NCI-H1436 (cell line): ENCODE data around the gene XPC.

Source experiments
- DNase-seq: peaks from one replicate; lab custom pipeline; 2025; lab: John Stamatoyannopoulos, UW

The XPC gene

DNA sequence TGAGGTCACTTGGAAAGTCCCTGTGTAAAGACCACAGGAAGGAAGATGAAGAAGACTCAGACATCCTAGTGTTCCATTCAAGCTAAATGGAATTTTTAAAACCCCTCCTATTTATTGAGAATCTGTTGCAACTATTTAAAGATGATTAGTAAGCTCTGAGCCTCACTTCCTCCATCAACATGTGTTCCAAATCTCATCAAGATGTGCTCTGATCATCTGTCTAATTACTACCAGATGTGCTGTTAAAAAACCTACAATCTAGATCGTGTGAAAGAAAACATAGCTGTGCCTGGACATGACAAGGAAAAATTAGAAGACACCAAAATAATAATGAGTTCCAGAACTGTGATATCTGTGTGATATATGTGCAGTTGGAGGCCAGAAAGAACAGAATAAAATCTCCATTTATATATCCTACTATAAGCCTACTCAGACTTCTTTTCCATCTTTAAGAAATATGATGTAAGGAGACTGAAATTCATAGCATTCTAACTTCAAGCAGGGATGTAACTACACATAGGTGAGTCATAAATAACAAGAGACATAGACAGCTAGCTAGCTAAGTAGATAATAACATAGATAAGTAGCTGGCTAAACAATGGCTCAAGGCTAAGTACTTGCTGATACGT lies 7.8 kb downstream of the XPC start:
- DNase-seq = no peak

DNA sequence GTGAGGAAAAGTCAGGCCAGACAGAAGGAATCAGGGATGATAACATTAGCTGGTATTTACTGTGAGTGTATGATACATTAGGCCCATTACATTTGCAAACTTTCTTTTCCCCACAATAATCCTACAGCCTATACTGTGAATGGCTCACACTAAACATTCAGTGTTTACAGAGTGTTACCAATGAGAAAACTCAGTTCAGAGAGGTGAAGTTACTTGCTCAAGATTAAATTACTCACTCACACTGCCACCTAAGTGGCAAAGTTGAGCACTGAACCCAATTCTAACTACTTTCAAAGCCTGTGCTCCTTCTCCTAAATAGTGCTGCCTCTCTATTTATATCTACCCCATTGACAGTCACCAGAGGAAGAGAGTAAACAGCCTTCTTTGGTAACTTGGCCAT lies 8.5 kb downstream of the XPC start:
- DNase-seq = no peak

DNA sequence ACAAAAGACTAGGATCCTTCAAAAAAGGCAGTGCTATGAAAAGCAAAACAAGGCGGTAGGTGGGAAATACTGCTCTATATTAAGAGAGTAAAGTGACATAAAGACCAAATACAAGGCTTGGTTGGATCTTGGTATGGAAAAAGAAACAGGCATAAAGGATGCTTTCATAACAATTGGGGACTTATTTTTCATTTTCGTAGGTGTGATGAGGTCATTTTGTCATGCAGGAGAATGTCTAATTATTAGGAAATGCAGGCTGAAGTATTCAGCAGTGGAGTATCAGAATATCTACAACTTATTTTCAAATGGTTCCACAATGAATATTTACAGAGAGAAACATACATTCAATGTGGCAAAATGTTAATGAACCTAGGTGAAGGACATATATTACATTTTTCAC lies 9.0 kb downstream of the XPC start:
- no peak for DNase-seq

DNA sequence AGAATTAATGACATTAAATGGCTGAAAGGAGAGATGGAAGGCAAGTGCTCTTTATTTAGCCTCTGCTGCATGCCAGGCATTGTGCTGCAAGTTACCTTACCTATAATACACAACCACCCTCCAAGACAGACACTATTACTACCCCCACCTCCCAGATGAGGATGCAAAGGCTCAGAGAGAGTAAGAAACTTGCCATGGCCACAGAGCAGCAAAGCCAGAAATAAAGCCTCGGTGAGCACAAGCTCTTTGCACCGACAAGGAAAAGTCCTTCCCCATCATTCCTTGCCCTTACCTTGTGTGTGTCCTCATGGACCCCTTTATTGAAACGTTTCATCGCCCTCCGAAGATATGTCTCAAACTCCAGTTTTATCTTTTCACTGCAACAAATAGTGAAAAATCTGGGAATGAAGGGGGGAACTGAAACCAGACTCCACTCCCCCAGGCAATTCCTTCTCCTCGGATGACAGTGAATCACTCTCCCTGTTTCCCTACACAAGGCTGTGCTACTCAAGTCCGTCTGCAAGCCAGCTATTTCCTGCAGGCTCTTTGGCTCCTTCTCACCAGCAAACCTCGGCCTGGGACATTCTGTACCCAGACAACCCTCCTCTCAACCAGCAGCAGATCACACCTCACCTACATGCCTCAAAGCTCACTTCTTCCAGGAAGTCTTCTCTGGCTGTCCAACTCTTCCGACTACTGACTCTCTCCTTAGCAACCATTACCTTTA lies 11.4 kb downstream of the XPC start:
- DNase-seq = no peak

DNA sequence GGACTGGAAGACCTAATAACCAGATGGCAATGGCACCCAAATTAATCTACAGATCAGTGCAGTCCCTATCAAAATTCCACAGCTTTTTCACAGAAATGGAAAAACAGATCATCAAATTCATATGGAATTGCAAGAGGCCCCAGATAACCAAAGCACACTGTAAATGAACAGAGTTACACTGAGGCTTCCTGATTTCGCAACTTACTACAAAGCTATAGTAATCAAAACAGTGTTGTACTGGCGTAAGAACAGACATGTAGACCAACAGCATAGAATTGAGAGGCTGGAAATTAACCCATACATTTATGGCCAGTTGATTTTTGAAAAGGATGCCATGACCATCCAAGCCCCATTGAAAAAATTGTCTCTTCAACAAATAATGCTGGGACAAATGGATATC lies 16.2 kb downstream of the XPC start:
- DNase-seq = no peak

DNA sequence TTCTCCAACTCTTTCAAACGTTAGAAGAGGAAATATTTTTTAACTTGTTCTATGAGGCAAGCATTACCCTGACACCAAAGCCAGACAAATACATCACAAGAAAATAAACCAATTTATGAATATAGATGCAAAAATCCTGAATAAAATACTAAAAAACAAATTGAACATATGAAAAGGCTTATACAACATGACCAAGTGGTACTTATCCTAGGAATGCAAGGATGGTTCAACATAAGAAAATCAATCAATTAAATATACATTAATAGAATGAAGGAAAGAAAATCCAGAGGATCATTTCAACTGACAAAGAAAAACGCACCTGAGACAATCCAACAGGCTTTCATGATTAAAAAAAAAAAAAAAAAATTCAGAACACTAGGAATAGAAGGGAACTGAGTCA lies 17.1 kb downstream of the XPC start:
- DNase-seq = no peak

DNA sequence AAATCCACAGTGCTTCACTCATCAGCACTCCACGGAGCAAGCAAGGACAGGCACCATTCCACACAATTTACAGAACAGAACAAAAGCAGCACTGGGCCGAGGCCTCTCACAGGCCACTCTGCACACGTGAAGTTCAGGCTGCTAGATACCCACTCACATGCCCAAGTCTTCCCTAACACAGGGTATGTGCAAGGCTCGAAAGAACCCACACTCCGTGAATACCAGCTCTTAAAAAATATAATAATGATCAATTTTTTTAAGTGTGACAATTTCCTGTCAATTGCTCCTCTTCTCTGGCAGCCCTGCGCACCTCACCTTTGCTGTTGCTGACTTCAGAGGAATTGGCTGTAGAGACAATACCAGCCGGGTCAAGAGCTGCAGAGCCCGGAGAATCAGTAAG lies 19.0 kb downstream of the XPC start:
- DNase-seq = no peak

DNA sequence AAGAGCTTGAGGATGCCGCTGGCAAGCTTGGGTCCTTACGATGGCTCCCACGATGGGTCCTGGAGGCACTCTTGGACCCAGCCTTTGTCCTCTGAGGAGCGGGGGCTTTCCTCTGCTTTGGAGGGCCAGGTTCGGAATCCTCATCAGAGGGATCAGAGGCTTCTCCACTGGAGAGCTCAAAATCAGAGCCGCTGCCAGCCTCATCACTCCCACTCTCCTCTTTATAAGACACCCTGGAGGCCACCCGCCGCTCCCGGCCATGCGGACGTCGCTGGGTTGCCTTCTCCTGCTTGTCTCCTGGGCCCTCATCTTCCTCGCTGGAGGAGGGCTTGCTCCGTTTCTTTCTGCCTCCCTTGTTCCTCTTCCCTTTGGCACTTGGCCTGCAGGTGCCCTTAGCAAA lies 20.0 kb downstream of the XPC start:
- DNase-seq = no peak

DNA sequence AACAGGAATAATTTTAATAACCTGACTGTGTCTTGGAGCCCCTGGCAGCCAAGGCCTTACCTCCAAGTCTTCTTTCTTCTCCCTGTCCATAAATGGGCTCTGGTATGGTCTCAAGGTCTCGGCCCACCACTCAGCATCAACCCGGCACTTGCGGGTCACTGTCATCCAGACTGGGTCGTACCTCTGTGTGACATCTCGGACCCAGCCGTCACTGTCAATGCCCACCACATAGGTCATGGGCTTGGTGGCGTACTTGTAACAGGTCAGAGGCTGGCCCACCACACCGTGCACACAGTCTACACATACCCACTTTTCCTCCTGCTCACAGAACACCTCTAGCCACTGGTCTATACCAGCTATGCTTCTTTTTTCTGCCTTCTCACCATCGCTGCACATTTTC lies 20.4 kb downstream of the XPC start:
- no peak for DNase-seq

DNA sequence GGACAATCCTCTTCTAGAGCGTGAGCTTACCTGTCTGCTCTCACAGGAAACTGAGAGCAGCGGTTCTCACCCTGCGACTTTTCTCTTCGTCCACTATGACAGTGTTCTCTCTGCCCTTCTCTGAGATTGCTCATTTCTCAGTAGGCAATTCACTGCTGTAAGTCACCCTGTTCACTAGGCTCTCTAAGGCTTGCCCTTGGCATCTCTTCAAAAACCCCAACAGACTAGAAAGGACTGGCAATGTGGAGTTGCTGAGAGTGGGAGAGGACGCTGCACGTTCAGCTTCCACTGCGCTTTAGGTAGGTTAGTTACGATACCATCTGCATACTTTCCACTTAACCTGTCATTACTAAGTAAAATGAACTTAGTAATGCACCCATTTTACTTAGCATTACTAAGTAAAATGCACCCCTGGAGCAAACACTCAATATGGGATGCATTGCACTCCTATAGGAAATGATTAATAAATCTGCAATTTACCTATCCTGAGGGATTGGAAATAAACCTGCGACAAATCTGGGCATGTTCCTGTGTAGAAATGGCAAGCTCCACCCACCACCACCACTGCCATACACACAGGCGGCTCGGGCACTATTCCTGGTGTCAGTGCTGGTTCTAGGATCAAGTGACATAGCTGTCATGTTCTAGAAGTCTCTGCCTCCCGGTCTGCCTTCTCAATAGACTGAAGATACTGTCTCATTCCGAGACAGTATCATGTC lies 21.4 kb downstream of the XPC start:
- DNase-seq = no peak

DNA sequence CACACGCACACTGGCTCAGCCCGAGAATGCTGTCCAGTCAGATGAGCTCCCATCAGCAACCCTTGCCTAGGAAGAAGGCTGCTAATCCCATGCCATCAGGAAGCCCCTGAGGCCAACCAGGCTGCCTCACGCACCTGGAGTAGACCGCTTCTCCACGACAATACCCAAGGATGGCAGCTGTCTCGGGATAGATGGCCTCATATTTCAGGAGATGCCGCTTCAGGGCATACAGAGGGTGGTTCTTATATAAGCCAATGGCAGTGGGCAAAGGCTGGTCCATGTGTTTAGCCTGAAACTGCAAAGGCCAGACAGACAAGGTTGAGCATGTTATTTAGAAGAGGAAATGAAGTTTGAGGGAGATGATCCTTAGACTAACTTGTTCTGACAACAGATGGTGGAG lies 22.2 kb downstream of the XPC start:
- DNase-seq = no peak

DNA sequence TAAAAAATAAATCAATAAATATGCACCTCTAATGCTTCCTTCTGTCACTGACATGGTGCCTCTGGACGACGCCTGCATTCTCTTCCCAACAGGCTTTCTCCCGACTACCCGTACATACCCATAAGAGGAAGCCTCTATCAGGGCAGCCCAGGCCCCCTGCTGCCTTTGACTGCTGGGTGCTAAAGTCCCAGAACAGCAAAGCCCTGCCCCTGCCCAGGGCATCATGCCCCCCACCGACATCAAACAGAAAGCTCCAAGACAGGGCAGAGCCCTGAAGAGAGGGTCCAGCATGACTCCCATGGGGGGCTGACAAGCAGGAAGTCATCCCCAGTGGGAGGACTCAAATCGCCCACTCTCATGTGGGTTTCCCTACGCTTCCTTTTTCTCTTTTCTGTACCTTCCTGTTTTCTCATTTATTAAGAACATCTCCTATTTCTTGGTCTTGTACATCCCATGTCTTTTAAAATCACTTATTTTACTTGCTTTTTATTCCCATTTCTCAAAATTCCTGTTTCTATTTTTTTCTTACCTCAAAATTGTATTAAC lies 23.4 kb downstream of the XPC start:
- DNase-seq = no peak

DNA sequence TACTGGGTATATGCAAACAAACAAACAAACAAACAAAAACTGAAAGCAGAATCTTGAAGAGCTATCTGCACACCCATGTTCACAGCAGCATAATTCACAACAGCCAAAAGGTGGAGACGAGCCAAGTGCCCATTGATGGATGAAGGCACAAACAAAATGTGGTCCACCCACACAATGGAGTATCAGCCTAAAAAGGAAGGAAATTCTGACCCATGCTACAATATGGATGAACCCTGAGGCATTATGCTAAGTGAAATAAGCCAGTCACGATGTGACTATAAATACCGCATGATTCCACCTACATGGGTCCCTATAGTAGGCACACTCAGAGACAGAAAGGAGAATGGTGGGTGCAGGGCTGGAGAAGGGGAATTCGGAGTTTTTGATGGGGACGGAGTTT lies 24.1 kb downstream of the XPC start:
- no peak for DNase-seq

DNA sequence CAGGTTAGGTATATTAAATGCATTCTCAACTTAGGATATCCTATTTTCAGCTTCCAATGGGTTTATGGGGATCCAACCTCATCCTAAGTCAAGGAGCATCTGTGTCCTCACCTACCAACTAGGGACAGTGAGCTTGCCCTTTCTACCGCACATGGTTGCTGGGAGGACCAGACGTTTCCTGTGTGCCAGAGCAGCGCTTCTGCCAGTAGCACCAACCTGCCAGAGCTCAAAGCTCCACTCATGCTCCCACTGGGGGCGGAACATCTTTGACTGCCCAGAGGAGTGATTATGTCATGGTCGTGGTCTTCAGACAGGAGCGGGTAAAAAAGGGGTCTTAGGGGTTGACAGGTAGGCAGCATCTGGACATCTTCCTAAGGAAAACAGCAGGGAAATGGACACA lies 24.7 kb downstream of the XPC start:
- no peak for DNase-seq

DNA sequence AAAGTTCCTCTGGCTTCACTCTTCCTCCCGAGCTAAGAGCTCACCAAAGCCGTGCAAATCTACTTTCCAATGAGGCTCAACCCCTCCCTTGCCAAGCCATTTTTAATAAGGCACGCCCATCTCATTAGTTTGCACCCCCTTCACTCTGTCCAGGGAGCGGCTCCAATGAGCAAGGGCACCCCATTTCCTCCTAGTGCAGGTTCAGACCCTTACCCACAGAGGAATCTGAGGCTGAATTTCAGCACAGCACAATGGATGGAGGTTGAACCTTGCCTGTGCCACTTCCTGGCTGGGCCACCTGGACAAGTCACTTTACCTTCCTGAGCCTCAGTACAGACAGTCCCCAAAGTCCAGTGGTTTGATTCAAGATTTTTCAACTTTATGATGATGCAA lies 25.4 kb downstream of the XPC start:
- no peak for DNase-seq

DNA sequence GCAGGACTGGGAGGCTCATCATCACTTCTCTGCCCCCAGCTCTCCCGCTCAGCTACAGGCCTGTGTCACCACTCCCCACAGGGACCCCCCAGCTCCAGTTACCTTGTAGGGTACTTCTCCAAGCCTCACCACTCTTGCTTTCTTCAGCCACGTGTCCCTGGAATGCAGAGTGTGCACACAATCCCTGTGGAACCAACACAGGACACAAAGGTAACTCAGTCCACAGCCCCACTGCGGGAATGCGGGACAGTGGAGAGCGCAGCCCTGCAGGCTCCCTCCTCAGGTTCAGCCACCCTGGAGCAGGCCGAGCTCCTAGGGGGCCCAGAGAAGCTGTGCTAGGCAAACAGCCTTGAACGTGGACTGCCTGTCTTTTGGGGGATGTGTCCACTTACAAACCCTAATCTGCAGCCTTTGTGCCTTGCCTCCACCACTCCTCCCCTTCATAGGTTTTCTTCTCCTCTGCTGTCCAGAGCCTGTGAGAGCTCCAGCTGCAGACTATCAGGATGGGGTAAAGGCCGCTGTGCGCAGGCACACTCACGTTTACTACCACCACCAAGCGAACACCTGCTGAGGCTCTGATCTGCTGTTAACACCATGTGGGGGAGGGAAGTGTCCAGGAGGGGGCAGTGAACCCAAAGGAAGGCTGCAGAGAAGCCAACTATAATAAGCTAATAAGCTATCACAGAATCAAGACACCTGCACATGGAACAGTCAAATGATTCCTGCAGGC lies 26.0 kb downstream of the XPC start:
- DNase-seq = no peak

DNA sequence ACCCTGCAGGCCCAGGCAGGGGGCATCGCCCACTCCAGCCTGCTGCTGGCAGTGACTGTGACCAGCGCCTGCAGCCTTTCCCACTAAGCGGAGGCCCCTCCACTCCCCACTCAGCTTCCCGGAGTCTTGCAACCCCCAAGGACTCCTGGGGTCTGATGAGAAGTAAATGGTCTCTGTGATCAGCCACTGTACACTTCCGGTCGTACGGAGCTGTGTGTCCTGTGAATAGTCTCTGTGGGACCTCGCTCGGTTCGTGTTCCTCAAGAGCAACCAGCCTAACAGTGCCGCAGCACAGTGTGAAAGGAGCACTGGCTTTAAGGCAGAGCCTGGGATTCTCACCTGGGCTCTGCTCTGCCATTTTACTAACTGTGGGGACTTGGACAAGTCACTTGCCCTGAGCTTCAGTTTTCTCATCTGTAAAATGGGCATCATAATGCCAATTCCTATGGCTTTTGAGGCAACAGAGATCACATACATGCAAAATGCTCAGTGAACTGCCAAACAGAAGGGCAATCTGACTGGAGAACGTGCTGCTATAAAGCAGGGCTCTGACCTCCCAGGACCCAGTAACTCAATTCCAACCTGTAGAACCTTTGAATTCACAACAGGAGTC lies 26.8 kb downstream of the XPC start:
- no peak for DNase-seq

DNA sequence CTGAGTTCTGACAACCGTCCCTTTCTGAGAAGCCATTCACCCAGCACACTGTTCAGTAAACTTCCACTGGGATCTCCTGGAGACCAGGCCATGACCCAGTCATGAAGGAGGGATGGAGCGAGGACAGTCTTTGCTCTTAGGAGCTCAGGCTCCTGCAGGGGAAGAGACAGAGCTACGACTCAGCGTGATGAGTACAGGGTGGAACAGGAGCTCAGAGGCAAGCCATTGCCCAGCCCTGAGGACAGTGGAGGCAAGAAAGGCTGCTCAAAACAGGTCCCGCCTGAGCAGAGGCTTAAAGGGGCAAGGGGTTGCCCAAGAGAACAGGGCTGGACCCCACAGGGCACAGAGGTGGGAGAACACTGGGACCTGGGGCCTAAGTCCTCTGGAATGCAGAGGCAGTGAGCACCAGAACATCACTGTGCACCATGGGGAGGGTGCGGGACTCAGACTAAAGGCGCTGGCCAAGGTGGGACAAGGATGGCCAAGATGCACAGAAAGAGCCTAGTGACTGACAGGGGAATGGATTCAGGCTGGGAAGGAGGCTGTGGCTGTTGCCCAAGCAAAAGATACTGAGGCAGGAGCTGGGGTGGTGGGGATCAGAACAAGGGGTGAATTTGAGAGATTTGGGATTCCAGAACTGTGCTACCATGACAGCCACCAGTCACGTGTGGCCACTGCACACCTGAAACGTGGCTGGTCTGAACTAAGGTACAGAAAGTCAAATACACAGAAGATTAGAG lies 27.7 kb downstream of the XPC start:
- DNase-seq = no peak

DNA sequence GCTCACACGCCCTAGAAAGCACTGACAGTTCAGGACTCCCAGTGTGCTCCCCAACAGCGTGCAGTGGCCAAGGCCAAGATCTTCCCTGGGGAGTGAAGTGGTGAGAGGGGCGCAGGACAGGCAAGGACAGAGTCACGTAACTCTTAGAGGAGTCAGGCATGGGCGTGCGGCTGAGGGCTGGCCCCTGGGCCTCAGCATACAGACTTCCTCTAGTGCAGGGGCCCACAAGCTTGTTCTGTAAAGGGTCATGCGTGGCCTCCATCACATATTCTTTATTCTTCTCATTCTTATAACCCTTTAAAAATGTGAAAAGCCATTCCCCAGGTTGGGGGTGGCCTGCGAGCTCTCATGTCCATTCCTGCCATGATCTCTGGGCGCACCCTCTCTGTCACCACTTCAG lies 28.3 kb downstream of the XPC start:
- no peak for DNase-seq

DNA sequence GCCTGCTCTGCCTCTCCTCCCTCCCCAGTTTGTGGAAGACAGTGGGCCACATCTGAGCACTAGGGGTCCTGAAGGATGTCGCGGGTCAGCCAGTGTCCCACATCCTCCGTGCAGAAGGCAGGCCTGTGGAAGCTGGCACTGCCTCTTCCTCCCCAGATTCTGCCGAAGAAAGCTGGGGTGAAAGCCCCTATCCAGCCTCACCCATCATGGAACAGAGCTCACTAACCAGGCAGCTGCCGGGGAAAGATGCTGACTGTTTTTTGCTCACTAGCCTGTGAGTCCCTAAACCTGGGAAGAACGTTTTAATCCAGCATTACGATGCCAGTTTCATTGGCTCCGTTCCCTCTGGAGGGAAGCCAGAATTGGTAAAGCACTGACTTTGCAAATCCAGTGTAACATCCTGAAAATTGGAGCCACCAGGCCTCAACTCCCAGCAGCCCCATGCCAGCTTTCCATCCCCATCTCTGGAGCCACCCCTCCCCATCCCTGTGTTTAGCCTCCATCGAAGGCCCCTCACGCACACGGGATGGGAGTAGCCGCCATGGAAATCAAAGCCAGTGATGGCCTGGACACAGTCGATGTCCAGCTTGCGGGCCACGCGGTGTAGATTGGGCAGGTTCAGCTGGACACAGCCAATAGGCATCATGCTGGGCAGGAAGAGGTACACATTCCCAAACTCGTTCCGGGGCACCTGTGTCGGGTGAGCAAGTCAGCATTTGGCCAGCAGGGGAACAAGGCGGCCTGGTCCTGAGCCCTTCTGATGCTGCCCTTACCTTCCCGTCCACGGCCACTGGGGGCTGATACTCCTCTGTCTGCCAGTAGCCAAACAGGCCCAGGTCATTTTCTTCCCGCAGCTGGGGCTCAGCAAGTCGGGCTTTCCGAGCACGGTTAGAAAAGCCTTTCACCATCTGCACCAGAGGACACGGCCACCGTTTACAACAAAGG lies 30.1 kb downstream of the XPC start:
- DNase-seq = no peak
